Keratinocyte (primary cell): Measurements from ENCODE around the gene SMARCA4. TPM values are rescaled to one million over a fixed set of nuclear protein-coding genes. Genes with fewer than 3 reads are reported as not detected.

ENCODE experiments used
- DNase-seq: peaks from one replicate; pipeline ENCODE4 v3.0.0-alpha.2; 2011; ENCODE audit warnings: low read depth, missing footprints, low spot score
- FAIRE-seq: peaks from 2 replicates; lab custom pipeline; 2011; peaks lifted over from hg19 to GRCh38; lab: Jason Lieb, UNC
- H2AFZ ChIP-seq: 2 replicates; pipeline ENCODE4 v1.6.0; 2012; ENCODE audit warnings: low read length, control low read depth, inconsistent platforms; ENCODE audit not compliant: control insufficient read depth
- H3K27ac ChIP-seq: 2 replicates; pipeline ENCODE4 v1.5.1; 2011; ENCODE audit warnings: low read length; ENCODE audit not compliant: control insufficient read depth, insufficient read depth
- H3K27me3 ChIP-seq: 3 replicates; pipeline ENCODE4 v1.6.0; 2011; ENCODE audit warnings: low read length; ENCODE audit not compliant: control insufficient read depth, insufficient read depth; ENCODE audit errors: extremely low read depth
- H3K36me3 ChIP-seq, 2 experiments: 2 replicates in 1 of 2; 3 replicates in 1 of 2; pipeline ENCODE4 v1.5.1; 2011; ENCODE audit warnings: low read length in 2 of 2, mild to moderate bottlenecking in 1 of 2; ENCODE audit not compliant: control insufficient read depth in 2 of 2, insufficient read depth in 2 of 2; ENCODE audit errors: extremely low read depth in 1 of 2
- H3K4me1 ChIP-seq: 3 replicates; pipeline ENCODE4 v1.5.1; 2011; ENCODE audit warnings: low read length; ENCODE audit not compliant: control insufficient read depth, insufficient read depth; ENCODE audit errors: extremely low read depth
- H3K4me2 ChIP-seq: 3 replicates; pipeline ENCODE4 v1.6.0; 2011; ENCODE audit warnings: low read depth, low read length; ENCODE audit not compliant: control insufficient read depth, insufficient read depth; ENCODE audit errors: extremely low read depth
- H3K4me3 ChIP-seq, 3 experiments: fragments of 200-600 bp in 1 of 3; sonication (generic) in 1 of 3; 2 replicates in 2 of 3; 3 replicates in 1 of 3; pipeline ENCODE4 v1.5.1; 2011 to 2016; ENCODE audit warnings: low read length in 3 of 3, mild to moderate bottlenecking in 3 of 3, control low read depth in 2 of 3, inconsistent platforms in 1 of 3, low read depth in 1 of 3, mixed read lengths in 1 of 3, mixed run types in 1 of 3, moderate library complexity in 1 of 3; ENCODE audit not compliant: control insufficient read depth in 2 of 3, insufficient read depth in 2 of 3; ENCODE audit errors: extremely low read depth in 1 of 3
- H3K79me2 ChIP-seq: 2 replicates; pipeline ENCODE4 v1.6.0; 2012; ENCODE audit warnings: low read length; ENCODE audit not compliant: control insufficient read depth, insufficient read depth
- H3K9ac ChIP-seq: 3 replicates; pipeline ENCODE4 v1.6.0; 2011; ENCODE audit warnings: low read length; ENCODE audit not compliant: control insufficient read depth, insufficient read depth; ENCODE audit errors: extremely low read depth
- H3K9me1 ChIP-seq: 3 replicates; pipeline ENCODE4 v1.6.0; 2011; ENCODE audit warnings: low read length; ENCODE audit not compliant: control insufficient read depth, insufficient read depth; ENCODE audit errors: extremely low read depth
- H3K9me3 ChIP-seq: 2 replicates; pipeline ENCODE4 v1.5.1; 2012; ENCODE audit warnings: low read depth, low read length; ENCODE audit not compliant: control insufficient read depth
- H4K20me1 ChIP-seq: 3 replicates; pipeline ENCODE4 v1.6.0; 2011; ENCODE audit warnings: low read length; ENCODE audit not compliant: control insufficient read depth, insufficient read depth; ENCODE audit errors: extremely low read depth
- CTCF ChIP-seq, 3 experiments: IDR thresholded peaks in 1 of 3; conservative IDR thresholded peaks in 1 of 3; optimal IDR thresholded peaks in 1 of 3; 2 replicates in 2 of 3; 3 replicates in 1 of 3; pipeline versions ENCODE3 to v1.5.1; 2011; ENCODE audit warnings: low read length in 3 of 3, mild to moderate bottlenecking in 3 of 3, moderate library complexity in 2 of 3, control low read depth in 1 of 3, inconsistent platforms in 1 of 3; ENCODE audit not compliant: insufficient read depth in 2 of 3; ENCODE audit errors: extremely low read depth in 1 of 3
- EZH2 ChIP-seq: IDR thresholded peaks from one replicate; pipeline ENCODE4 v1.6.1; 2012; ENCODE audit warnings: inconsistent platforms, mild to moderate bottlenecking, low read length, moderate library complexity
- dilution Hi-C: fragments of 300-500 bp; cut with MboI; formaldehyde crosslinking; loops from one replicate; pipeline ENCODE4 v1.7.0; 2020; ENCODE audit warnings: low sequenced_read_pairs; ENCODE audit not compliant: extremely low pct_ligation_motif_present
- polyA plus RNA-seq, 5 experiments: library from polyadenylated mRNA; depleted of rRNA in 3 of 5; stranded (reverse) in 3 of 5; stranded (forward) in 1 of 5; unstranded in 1 of 5; fragments of >200 nt; gene quantifications; 1 replicate in 1 of 5; 2 replicates in 3 of 5; 3 replicates in 1 of 5; pipeline versions ENCODE4 v1.2.1 to v1.2.3, GENCODE V29; 2011 to 2012; ENCODE audit warnings: missing spikeins in 2 of 5, low read depth in 1 of 5, low replicate concordance in 1 of 5

The SMARCA4 gene
- polyA plus RNA-seq, 1 donor (not counting 4 experiments of a cell fraction or from before 2014, with no cell fraction given): 33.1 TPM

- H2AFZ ChIP-seq: no peak overlapping the region
- peaks cover 32 to 42% of the 10 kb centered on the region in 2 experiments for H3K36me3 ChIP-seq
- H3K9ac ChIP-seq: no peak overlapping the region
- H3K4me3 ChIP-seq: no peak overlapping the region
- H3K9me1 ChIP-seq: no peaks in the 10 kb centered on the region
- H3K79me2 ChIP-seq: no peaks in the 10 kb centered on the region
- dilution Hi-C loops: no loop called here
- H3K27ac ChIP-seq: no peak overlapping the region
- no peak overlapping the region for H3K4me2 ChIP-seq
- no peaks in the 10 kb centered on the region for H4K20me1 ChIP-seq
- no peak for FAIRE-seq
- DNase-seq: no peak
- H3K4me1 ChIP-seq: no peaks in the 10 kb centered on the region
- H3K27me3 ChIP-seq: no peaks in the 10 kb centered on the region
- H3K9me3 ChIP-seq: no peaks in the 10 kb centered on the region
- TF ChIP-seq CTCF (optimal IDR thresholded peaks at IDR 0.05 in 1 of 3, IDR thresholded peaks at IDR 0.05 in 1 of 3, conservative IDR thresholded peaks at IDR 0.05 in 1 of 3; ENCODE audit: extremely low read depth in 1 of 3, insufficient read depth in 2 of 3, low read length in 3 of 3) (no peak), EZH2 (no peak)
These were observed 58.4 kb downstream of the SMARCA4 start for GRCh38 chr19:11019262-11019661.

DNA sequence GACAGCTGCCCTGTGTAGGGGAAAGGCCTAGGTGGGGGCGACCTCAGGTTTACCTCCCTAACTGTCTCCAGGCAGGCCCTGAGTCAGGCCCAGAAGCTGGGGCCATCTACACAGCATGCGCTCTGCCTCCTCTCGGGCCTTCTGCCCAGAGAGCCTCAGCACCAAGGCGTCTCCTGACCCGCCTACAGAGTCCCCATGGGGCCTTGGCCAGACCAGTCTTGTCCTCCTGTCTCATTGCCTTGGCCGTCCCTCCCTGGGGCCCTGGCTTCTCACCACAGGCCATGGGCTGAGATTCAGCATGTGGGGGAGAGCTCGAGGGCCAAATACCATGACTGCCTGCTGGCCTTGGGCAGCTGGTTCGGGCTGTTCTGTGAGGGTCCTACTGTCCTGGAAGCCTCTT, 59.0 kb downstream of the SMARCA4 start:
- Histone ChIP-seq H4K20me1 (no peaks in the 10 kb centered on the region), H3K36me3 (peaks cover 34 to 41% of the 10 kb centered on the region in 2 experiments), H2AFZ (no peak overlapping the region), H3K4me3 (no peak overlapping the region), H3K27me3 (no peaks in the 10 kb centered on the region), H3K9me3 (no peaks in the 10 kb centered on the region), H3K9me1 (no peaks in the 10 kb centered on the region), H3K9ac (no peak overlapping the region), H3K79me2 (no peaks in the 10 kb centered on the region), H3K4me2 (no peak overlapping the region), H3K27ac (no peak overlapping the region), H3K4me1 (no peaks in the 10 kb centered on the region)
- FAIRE-seq (no peak), DNase-seq (no peak)
- TF ChIP-seq CTCF (optimal IDR thresholded peaks at IDR 0.05 in 1 of 3, IDR thresholded peaks at IDR 0.05 in 1 of 3, conservative IDR thresholded peaks at IDR 0.05 in 1 of 3; ENCODE audit: extremely low read depth in 1 of 3, insufficient read depth in 2 of 3, low read length in 3 of 3) (no peak), EZH2 (no peak)
- dilution Hi-C loops: no loop called here
